K562 (cell line): ENCODE measurements around the gene HPN. TPM values are rescaled to one million over a fixed set of nuclear protein-coding genes. Genes with fewer than 3 reads are reported as not detected.

Experiments
- ATAC-seq: fragments of 200-7000 bp; cut with Tn5 transposase; 3 replicates; pipeline ENCODE4 v1.9.1; 2020; ENCODE audit warnings: moderate library complexity
- BruUV-seq: library from RNA; stranded (reverse); fragments of 400-500 nt; replicated peaks from 2 replicates; lab custom pipeline; 2021; lab: Mats Ljungman, UMichigan
- CTCF ChIA-PET: fragments of 300-600 bp; formaldehyde crosslinking; extraction: SDS; loops from one replicate; lab custom pipeline; 2021; ENCODE audit warnings: low intra/inter-chr PET ratio; lab: Yijun Ruan, JAX
- POLR2A ChIA-PET: fragments of 300-600, 350-650 bp; sonication (Branson Sonifier 250); formaldehyde crosslinking; extraction: SDS; loops from one replicate; lab custom pipeline; 2021; ENCODE audit warnings: antibody characterized with exemption, inconsistent platforms; lab: Yijun Ruan, JAX
- DNase-seq, 4 experiments: peaks; one replicate each; pipeline versions ENCODE4 v3.0.0 to v3.0.0-alpha.2; 2011 to 2018; ENCODE audit warnings: low spot score in 3 of 4, mixed read lengths in 3 of 4; ENCODE audit errors: extremely low read depth in 1 of 4
- FAIRE-seq: peaks from 2 replicates; lab custom pipeline; 2011; peaks lifted over from hg19 to GRCh38; lab: Jason Lieb, UNC
- H2AFZ ChIP-seq: 2 replicates; pipeline ENCODE4 v1.6.0; 2011; ENCODE audit warnings: low read depth, low read length, control low read depth, inconsistent platforms
- H3K27ac ChIP-seq: fragments of 200-600 bp; 3 replicates; pipeline ENCODE4 v1.8.0; 2011; ENCODE audit warnings: low read depth, mild to moderate bottlenecking, control low read depth, inconsistent platforms, low read length, moderate library complexity, mixed read lengths; ENCODE audit errors: extremely low read depth
- H3K27me3 ChIP-seq, 2 experiments: fragments of 300-600 bp in 1 of 2; 2 replicates in 1 of 2; 3 replicates in 1 of 2; pipeline versions ENCODE4 v1.6.0 to v1.8.0; 2011; ENCODE audit warnings: inconsistent platforms in 2 of 2, low read length in 2 of 2, mild to moderate bottlenecking in 1 of 2, mixed read lengths in 1 of 2, moderate library complexity in 1 of 2; ENCODE audit not compliant: control insufficient read depth in 2 of 2, insufficient read depth in 2 of 2
- H3K36me3 ChIP-seq: fragments of 300-600 bp; 3 replicates; pipeline ENCODE4 v1.8.0; 2011; ENCODE audit warnings: mild to moderate bottlenecking, low read length, inconsistent platforms; ENCODE audit not compliant: control insufficient read depth, insufficient read depth
- H3K4me1 ChIP-seq, 2 experiments: fragments of 200-600 bp in 1 of 2; replicated peaks in 1 of 2; 2 replicates in 1 of 2; 3 replicates in 1 of 2; pipeline versions ENCODE4 v1.5.1 to v1.8.0; 2011; ENCODE audit warnings: inconsistent platforms in 2 of 2, low read length in 2 of 2, mild to moderate bottlenecking in 1 of 2, mixed read lengths in 1 of 2, moderate library complexity in 1 of 2; ENCODE audit not compliant: control insufficient read depth in 2 of 2, insufficient read depth in 2 of 2
- H3K4me2 ChIP-seq: 2 replicates; pipeline ENCODE4 v1.6.1; 2011; ENCODE audit warnings: low read length, control low read depth, inconsistent platforms, mixed read lengths; ENCODE audit not compliant: insufficient read depth
- H3K4me3 ChIP-seq: fragments of 200-600 bp; sonication (generic), shearing (Covaris generic); 2 replicates; pipeline ENCODE4 v1.5.1; 2016; ENCODE audit warnings: control low read depth, inconsistent platforms
- H3K79me2 ChIP-seq: fragments of 200-600 bp; 3 replicates; pipeline ENCODE4 v1.8.0; 2011; ENCODE audit warnings: low read length, inconsistent platforms; ENCODE audit not compliant: control insufficient read depth, insufficient read depth
- H3K9ac ChIP-seq, 2 experiments: 2 replicates each; pipeline versions ENCODE4 v1.6.0 to v1.6.1; 2011; ENCODE audit warnings: low read depth in 2 of 2, low read length in 2 of 2, control low read depth in 1 of 2, inconsistent platforms in 1 of 2, mild to moderate bottlenecking in 1 of 2, mixed read lengths in 1 of 2; ENCODE audit not compliant: insufficient read depth in 1 of 2
- H3K9me1 ChIP-seq: one replicate; pipeline ENCODE4 v1.6.0; 2011; ENCODE audit warnings: inconsistent platforms, mild to moderate bottlenecking, low read length, moderate library complexity; ENCODE audit not compliant: control insufficient read depth, insufficient read depth
- H3K9me3 ChIP-seq: replicated peaks from 2 replicates; pipeline ENCODE4 v1.5.1; 2011; ENCODE audit warnings: low read depth, low read length, inconsistent platforms; ENCODE audit not compliant: control insufficient read depth, insufficient read depth
- H4K20me1 ChIP-seq: replicated peaks from 2 replicates; pipeline ENCODE4 v1.6.1; 2011; ENCODE audit warnings: low read length, inconsistent platforms, mixed read lengths; ENCODE audit not compliant: control insufficient read depth, insufficient read depth
- GTF2F1 ChIP-seq: IDR thresholded peaks from 2 replicates; pipeline ENCODE4 v1.6.1; 2011; ENCODE audit warnings: low read depth, low read length, improper control_type of control experiment
- KLF10 ChIP-seq: fragments of 250-450 bp; sonication (Bioruptor Pico); IDR thresholded peaks from 2 replicates; pipeline ENCODE4 v1.6.1; 2021; ENCODE audit warnings: matching md5 sums
- NONO ChIP-seq, 2 experiments: fragments of 200-400 bp in 1 of 2; fragments of 450-650 bp in 1 of 2; formaldehyde crosslinking in 1 of 2; IDR thresholded peaks; 2 replicates each; pipeline ENCODE4 v1.6.1; 2017; ENCODE audit warnings: low read depth in 2 of 2, mild to moderate bottlenecking in 2 of 2, moderate library complexity in 2 of 2, low read length in 1 of 2
- OTX1 ChIP-seq: fragments of 450-650 bp; formaldehyde crosslinking; IDR thresholded peaks from 2 replicates; pipeline ENCODE4 v1.4.0; 2022; ENCODE audit warnings: mild to moderate bottlenecking
- PKNOX1 ChIP-seq: fragments of 450-650 bp; IDR thresholded peaks from 2 replicates; pipeline ENCODE4 v1.6.1; 2016
- ZBTB11 ChIP-seq, 3 experiments: fragments of 200-800 bp in 1 of 3; fragments of 250-450 bp in 1 of 3; fragments of 450-650 bp in 1 of 3; sonication (Bioruptor Pico) in 1 of 3; sonication (Bioruptor generic) in 1 of 3; formaldehyde crosslinking in 1 of 3; IDR thresholded peaks; 2 replicates each; pipeline versions ENCODE4 v1.6.1 to v1.8.0; 2016 to 2022; ENCODE audit warnings: mild to moderate bottlenecking in 2 of 3, missing genetic modification characterization in 2 of 3, missing compliant biosample characterization in 1 of 3, moderate library complexity in 1 of 3
- WGBS: fragments of 100-300 bp; shearing (Covaris generic); methylation state at CpG from one replicate; pipeline ENCODE4 v1.1.6; 2016; ENCODE audit warnings: low coverage, mixed read lengths; ENCODE audit not compliant: insufficient coverage; ENCODE audit errors: missing lambda C conversion rate; 5-methylcytosine and 5-hydroxymethylcytosine counted together
- in situ Hi-C: fragments of 300-500 bp; cut with MboI; formaldehyde crosslinking; loops from 4 replicates; pipeline ENCODE4 v1.15.0; 2018; ENCODE audit warnings: inconsistent platforms, mixed read lengths
- intact Hi-C: fragments of 100-400 bp; cut with micrococcal nuclease; formaldehyde crosslinking; loops from 2 replicates; pipeline ENCODE4 v1.14.2; 2022
- polyA plus RNA-seq, 8 experiments: library from polyadenylated mRNA; depleted of rRNA in 4 of 8; stranded (reverse) in 5 of 8; unstranded in 3 of 8; fragments of >200 nt; fragmentation: Nextera tagmentation in 2 of 8; fragmentation: Illumina TruSeq in 1 of 8; extraction: Ambion mirVana in 2 of 8; extraction: Trizol in 1 of 8; gene quantifications; 2 replicates each; pipeline versions ENCODE4 v1.2.1 to v1.2.3, GENCODE V29; 2011 to 2014; ENCODE audit warnings: inconsistent platforms in 1 of 8, missing spikeins in 1 of 8
- total RNA-seq, 7 experiments: library from RNA; depleted of rRNA in 6 of 7; stranded (reverse); fragments of >200 nt in 6 of 7; fragmentation: Illumina TruSeq in 2 of 7; extraction: Trizol in 2 of 7; gene quantifications; 2 replicates each; pipeline versions ENCODE4 v1.2.1 to v1.2.3, GENCODE V29; 2011 to 2021; ENCODE audit warnings: low replicate concordance in 1 of 7
- TF ChIP-seq, protein P1 (sequence below): fragments of 450-650 bp; IDR thresholded peaks from 2 replicates; pipeline ENCODE4 v1.6.1; 2017; ENCODE audit warnings: antibody characterized with exemption, mild to moderate bottlenecking
- TF ChIP-seq, protein P2 (sequence below): fragments of 250-450 bp; sonication (Bioruptor Pico); IDR thresholded peaks from 2 replicates; pipeline ENCODE4 v1.8.0; 2022; ENCODE audit warnings: moderate library complexity, mild to moderate bottlenecking, inconsistent platforms

Gene HPN
- total and polyA plus RNA-seq, 9 of the 15 experiments (the other 6 are each of a cell fraction or from before 2014, with no cell fraction given), result 0.10 to 0.20 TPM; not detected in 7

- ATAC-seq, result no peak
- no peaks in the 10 kb centered on the region for H3K9me3 ChIP-seq
- H3K27ac ChIP-seq, result no peak overlapping the region
- intact Hi-C loops (no loop called here), in situ Hi-C loops (no loop called here)
- no peaks in the 10 kb centered on the region for H3K9me1 ChIP-seq
- H3K4me3 ChIP-seq, result no peak overlapping the region
- no peak overlapping the region for H2AFZ ChIP-seq
- CTCF ChIA-PET, result no interaction called here
- no peak overlapping the region for H3K9ac ChIP-seq
- peaks cover 0 to 18% of the 10 kb centered on the region in 2 experiments; a peak in 2 of 5 replicates for H3K4me1 ChIP-seq
- no TSS peak for BruUV-seq
- no peaks in the 10 kb centered on the region for H4K20me1 ChIP-seq
- 11% methylated on average over 7 of the region's 7 CpGs for WGBS
- FAIRE-seq, result no peak
- no peak for DNase-seq
- no peaks in the 10 kb centered on the region for H3K36me3 ChIP-seq
- H3K4me2 ChIP-seq, result no peak overlapping the region
- no peaks in the 10 kb centered on the region for H3K79me2 ChIP-seq
- POLR2A ChIA-PET, result interaction anchor here (0.9 to 1.2 kb wide), 2 partner anchors 10 to 30 kb away, joined by 3 read pairs; no protein-coding TSS in a partner anchor
- H3K27me3 ChIP-seq, result peaks cover 2 to 20% of the 10 kb centered on the region in 2 experiments; a peak in 2 of 5 replicates
- TF ChIP-seq PKNOX1, result peak; percentile 55; the same call in 1 of the 2 replicates
- TF ChIP-seq, protein P1, sequence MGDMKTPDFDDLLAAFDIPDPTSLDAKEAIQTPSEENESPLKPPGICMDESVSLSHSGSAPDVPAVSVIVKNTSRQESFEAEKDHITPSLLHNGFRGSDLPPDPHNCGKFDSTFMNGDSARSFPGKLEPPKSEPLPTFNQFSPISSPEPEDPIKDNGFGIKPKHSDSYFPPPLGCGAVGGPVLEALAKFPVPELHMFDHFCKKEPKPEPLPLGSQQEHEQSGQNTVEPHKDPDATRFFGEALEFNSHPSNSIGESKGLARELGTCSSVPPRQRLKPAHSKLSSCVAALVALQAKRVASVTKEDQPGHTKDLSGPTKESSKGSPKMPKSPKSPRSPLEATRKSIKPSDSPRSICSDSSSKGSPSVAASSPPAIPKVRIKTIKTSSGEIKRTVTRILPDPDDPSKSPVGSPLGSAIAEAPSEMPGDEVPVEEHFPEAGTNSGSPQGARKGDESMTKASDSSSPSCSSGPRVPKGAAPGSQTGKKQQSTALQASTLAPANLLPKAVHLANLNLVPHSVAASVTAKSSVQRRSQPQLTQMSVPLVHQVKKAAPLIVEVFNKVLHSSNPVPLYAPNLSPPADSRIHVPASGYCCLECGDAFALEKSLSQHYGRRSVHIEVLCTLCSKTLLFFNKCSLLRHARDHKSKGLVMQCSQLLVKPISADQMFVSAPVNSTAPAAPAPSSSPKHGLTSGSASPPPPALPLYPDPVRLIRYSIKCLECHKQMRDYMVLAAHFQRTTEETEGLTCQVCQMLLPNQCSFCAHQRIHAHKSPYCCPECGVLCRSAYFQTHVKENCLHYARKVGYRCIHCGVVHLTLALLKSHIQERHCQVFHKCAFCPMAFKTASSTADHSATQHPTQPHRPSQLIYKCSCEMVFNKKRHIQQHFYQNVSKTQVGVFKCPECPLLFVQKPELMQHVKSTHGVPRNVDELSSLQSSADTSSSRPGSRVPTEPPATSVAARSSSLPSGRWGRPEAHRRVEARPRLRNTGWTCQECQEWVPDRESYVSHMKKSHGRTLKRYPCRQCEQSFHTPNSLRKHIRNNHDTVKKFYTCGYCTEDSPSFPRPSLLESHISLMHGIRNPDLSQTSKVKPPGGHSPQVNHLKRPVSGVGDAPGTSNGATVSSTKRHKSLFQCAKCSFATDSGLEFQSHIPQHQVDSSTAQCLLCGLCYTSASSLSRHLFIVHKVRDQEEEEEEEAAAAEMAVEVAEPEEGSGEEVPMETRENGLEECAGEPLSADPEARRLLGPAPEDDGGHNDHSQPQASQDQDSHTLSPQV, result no peak
- TF ChIP-seq OTX1, result 0 out of 2 replicates have a peak, but pooled peaks have one; percentile 15
- TF ChIP-seq, protein P2, sequence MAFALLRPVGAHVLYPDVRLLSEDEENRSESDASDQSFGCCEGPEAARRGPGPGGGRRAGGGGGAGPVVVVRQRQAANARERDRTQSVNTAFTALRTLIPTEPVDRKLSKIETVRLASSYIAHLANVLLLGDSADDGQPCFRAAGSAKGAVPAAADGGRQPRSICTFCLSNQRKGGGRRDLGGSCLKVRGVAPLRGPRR (CRISPR knock-in tag), result no peak
- no peak for TF ChIP-seq KLF10 (CRISPR knock-in tag)
- TF ChIP-seq ZBTB11 (CRISPR knock-in tag; IDR thresholded peaks at IDR 0.05), result no peak
- no peak for TF ChIP-seq NONO (IDR thresholded peaks at IDR 0.05; ENCODE audit: low read depth in 2 of 2, low read length in 1 of 2)
- no peak for TF ChIP-seq GTF2F1
These were observed 20.3 kb downstream of the HPN start for GRCh38 chr19:35061583-35062373.
